DMS153 (cell line): Measurements from ENCODE around the gene RAD21L1.

Experiments used
- DNase-seq: peaks from one replicate; lab custom pipeline; 2025; lab: John Stamatoyannopoulos, UW

RAD21L1 gene

DNA sequence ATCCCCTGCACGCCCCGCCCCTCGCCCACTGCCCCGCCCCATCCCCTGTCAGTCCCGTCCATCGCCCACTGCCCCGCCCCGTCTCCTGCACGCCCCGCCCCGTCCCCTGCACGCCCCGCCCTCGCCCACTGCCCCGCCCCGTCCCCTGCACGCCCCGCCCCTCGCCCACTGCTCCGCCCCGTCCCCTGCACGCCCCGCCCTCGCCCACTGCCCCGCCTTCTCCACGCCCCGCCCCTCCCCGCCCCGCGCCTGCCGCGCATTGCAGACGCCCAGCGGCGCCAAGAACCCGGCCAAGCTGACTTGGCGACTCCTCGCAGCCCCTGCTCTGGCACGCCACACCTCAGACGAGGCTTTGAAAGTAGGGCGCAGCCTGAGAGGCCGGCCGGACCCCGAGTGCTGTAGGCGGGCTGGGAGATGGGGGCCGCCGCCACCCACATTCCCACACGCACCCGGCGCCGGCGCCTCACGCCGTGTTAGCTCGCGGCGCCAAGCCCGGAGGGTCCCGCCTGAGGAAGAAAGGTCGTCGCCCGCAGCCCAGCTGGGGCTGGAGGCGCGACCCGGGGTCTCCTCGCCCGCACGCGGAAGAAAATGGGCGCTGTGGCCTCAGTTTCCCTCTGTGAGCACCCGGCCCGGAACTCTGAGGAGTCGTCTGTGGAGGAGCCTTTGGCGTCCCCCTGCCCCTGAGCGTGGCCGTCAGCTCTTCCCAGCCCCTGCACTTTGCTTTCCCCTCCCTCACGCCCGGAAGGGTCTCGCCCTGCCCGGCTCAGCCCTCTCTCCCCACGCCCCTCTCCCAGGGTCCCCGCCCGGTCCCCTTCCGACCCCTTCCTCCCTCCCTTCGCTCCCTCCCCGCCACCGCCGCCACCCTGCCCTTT, at the start of gene RAD21L1:
TSS of gene RAD21L1 (plus strand) at position 262 of the 872 bp plus-strand sequence. CDS start 2,410 bp downstream, outside the sequence.
- no peak for DNase-seq

DNA sequence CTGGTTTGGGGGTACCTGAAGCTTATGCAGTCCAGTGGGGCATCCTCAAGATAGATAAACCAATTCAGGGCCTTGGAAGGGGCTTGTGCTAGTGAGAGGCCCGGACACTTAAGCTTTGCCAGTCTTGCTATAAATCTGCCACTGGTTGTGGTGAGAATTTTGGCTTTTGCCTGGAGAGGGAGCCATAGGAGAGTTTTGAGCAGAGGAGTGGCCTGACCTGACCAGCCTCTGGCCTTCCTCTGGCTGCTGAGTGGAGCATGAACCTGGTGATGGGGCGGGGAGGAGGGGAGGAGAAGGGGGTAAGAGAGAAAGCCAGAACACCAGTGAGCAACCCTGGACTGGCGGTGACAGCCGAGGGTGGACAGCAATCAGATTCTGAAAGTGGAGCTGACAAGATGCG, 48.2 kb upstream of the RAD21L1 start:
- DNase-seq: no peak

DNA sequence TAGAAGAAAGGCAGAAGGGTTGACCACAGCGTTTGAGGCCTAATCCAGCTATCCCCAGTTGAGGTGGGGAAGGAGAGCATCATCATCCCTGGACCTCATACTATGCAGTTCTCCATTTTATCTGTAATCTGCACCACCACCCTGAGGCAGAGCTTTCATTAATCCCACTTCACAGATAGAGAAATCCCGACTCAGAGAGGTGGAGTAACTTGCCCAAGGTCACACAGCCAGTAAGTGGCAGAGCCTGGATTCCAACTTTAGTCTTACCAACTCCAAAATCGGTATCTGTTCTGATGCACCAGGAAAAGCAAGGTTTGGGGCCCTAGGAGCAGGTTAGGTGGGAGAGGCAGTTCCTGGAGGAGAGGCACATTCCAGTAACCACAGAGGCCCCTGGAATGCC, 47.7 kb upstream of the RAD21L1 start:
- no peak for DNase-seq

DNA sequence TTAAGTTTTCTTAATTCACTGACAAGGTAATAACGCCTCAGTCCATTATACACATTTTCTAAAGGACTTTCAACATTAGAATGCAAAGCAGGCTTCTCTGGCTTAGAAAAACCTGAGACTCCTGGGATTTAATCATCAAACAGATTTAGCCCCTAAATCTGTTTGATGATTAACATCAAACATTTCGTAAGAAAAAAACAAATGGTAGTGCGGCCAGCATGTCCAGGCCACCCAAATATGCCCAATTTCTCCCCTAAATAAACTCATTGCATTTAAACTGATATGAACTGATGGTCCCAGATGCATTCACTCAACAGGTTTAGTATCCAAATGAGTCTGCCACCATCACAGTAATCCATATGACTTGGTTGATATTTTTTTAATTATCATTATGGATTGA, 47.2 kb upstream of the RAD21L1 start:
- no peak for DNase-seq

DNA sequence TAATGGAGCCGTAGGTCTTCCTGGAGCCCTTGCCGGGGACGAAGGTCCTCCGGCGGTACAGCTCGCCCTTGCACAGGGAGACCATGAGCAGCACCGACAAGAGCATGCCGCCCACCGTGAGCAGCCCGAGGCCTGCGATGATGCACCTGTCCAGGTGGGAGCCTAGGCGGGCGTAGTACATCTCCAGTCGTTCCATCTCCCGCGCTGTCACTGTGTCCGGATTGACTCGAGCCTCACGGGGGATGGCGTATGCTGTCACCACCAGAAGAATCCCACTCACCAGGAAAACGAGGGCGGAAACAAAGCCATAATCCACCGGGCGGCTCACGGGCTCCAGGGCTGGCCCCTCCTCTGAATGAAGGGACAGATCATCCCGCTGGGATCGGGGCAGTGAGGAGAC, 44.9 kb upstream of the RAD21L1 start:
- DNase-seq: no peak

DNA sequence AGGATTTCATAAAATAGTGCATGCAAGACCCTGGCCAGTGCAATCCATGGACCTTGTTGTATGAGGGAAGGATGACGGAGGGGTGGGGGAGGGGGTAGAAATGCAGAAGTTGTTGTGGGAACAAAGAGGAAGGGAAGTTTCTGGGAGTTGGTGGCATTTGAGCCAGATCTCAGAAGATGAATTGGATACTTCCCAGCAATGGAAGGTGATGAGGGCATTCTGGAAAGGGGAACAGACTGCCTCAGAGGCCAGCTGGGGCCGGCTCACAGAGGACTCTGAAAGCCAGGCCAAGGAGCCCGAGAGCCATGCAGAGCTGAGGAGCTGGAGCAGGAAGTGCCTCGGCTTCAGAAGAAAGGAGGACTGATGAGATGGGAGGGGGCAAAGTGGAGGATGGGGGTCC, 43.7 kb upstream of the RAD21L1 start:
- DNase-seq: no peak

DNA sequence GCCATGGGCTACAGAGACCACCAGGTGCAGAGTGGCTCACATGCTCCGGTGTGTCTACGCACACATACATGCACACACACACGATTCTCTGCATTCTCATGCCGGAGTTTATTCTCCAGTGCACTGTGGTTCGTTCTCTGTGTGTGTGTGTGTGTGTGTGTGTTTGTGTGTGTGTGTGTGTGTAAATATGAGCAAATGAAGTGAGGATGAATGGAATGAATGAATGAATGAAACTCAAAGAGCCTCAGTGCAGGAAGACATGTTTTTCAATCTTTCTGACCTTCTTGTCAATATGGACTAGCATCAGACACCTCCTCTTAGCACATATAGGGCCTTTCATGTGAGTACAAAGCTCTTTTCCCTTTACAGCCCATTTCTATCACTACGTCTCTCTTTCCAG, 42.7 kb upstream of the RAD21L1 start:
- no peak for DNase-seq

DNA sequence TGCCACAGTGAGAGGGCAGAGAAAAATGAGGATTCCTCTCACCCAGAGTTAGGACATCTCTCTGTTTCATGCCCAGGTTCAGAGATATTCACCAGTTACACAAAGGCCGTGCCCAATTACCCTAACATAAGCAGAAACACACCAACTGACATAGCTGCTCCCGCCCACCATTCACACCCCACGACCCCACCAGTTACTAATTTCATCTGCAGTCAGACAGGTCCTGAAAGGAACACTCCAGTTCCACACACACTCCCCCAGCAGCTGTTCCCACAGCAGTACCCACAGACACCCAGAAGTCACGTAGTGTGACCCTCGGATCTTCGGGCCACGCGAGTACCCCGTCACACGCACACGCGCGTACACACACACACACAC, 41.6 kb upstream of the RAD21L1 start:
- DNase-seq: no peak

DNA sequence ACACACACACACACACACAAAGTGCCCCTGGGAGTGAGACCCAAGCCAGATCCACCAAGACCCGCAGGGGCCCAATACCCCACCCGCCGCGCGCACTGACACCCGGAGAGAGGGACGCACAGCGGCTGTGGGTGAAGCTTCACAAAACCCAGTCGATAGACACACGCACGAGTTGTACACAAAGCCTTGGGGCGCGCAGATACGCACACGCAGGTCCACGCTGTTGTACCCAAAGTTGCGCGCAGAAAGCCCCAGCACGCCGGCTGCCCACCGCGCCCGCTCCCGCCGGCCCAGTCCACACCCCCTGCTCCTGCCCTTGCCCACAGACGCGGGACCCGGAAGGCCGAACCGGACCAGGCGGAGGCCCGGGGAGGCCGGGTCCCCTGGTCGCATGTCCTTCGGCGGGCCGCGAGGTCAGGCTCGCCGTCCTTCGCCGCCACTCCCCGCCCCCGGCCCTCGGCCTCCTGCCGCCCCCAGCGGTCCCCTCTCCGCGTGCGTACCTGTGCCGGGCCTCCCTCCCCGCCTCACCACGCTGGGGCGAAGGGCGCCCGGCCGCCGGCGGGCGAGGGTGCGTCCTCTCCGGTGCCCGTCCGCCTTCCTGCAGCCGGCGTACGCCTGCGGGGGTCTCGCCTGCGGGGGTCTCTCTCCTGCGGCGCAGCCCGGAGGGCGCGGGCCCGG, 41.1 kb upstream of the RAD21L1 start, which contains the start of gene TMEM74B:
TSS of gene TMEM74B (minus strand) at position 344 of the 678 bp plus-strand sequence. CDS start 1,180 bp downstream, outside the sequence.
- no peak for DNase-seq

DNA sequence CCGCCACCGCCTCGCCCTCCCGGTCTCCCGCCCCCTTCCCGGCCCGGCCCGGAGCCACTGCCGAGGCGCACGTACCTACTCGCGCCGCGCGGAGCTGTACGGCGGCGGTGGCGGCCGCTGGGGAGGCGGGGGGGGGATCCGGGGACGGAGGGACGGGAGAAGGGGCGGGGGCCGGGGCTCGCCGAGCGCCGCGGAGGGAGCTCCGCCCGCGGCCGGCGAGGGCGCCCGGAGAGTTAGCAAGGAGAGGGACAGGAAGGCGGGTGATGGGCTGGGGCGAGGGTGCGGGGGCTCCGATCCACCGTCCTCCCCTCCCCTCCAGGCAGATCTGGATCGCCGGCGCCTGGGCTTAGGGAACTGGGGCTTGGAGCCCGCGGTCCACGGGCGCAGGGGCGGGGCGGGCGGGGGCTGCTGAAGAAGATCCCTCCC, 40.5 kb upstream of the RAD21L1 start:
- DNase-seq: no peak

DNA sequence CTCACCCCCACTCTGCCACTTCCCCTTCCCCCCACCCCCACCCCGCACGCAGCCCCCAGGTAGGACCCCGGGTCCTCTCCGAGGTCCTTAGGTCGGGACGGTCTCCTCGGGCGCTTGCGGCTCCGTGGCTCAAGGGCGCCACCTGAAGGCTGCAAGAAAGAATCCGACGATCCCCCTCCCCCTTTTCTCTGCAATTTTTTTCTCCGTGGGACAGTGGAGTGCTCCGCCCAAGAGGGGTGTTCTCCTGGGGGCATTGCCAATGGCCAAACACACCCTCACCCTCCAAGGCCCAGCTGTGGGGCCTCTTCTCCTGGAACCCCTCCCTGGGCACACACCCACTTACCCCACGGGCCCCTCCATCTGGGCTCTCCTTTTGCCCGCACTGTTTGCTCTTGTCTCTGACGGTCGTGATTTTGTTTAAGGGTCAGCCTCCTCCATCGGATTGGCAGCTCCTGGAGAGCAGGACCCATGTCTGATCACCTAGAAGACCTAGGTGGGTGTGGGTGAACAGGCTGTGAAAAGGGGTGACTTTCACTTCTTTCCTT, 40.0 kb upstream of the RAD21L1 start:
- DNase-seq: peak; percentile 27

DNA sequence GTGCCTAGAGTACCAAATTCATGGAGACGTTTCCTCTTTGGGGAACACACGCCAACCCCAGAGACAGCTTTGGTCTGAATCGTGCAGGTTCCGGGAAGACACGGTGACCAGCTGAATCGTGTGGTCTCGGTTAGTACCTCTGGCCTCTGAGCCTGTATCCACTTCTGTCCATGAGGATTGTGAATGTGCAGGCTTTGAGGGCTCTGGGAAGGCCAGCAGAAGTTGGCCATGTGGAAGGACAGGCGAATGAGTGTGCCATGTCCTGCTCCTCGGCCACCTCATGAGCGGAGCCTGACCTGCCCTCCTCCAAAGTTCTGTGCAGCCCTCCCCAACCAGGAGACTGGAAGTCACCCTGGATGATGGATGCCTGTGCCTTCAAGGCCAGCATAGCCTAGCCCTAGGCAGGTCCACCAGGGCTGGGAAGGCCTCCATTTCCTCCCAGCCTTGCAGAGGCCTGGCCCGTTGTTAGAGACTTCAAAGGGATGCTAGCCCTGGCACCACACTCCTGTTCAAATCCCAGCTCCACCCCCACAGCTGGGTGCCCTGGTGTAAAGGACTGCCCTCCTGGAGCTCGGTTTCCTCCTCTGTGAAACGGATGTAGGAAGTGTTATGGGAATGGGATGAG, 39.4 kb upstream of the RAD21L1 start:
- DNase-seq: no peak

DNA sequence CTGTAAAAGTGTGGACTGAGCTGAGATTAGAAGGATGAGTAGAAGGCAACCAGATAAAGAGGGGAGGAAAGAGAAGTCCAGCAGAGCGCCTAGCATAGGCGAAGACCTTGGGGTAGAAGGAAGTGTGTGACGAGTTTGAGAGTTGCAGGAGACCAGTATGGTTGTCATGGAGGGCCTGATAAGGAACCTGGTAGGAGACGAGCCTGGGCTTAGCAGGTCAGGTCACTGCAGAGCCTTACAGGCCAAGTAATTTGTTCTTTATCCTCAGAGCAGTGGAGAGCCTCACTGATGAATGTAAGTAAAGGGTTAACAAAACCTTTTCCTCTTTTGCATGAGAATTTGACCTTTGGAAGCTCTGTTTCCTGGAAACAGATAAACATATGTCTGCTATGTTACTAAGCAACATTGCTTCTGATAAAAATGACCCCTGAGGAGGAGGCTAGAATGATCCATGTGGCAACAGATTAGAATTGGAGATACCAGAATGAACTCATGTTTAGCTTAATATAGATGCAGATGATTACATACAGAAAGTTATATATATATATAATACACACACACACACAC, 38.2 kb upstream of the RAD21L1 start:
- no peak for DNase-seq

DNA sequence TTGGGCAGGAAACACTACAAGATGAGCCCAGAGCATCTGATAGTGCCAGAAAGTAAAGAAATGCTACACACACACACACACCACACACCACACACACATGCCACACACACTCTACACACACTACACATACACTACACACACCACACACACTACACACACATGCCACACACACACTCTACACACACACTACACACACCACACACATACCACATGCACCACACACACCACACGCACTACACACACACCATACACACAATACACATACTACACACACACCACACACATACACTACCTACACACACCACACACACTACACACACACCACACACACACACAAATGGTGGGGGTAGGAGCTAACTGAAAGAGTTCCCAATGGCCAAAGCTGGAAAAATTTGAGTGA, 37.5 kb upstream of the RAD21L1 start:
- DNase-seq: no peak

DNA sequence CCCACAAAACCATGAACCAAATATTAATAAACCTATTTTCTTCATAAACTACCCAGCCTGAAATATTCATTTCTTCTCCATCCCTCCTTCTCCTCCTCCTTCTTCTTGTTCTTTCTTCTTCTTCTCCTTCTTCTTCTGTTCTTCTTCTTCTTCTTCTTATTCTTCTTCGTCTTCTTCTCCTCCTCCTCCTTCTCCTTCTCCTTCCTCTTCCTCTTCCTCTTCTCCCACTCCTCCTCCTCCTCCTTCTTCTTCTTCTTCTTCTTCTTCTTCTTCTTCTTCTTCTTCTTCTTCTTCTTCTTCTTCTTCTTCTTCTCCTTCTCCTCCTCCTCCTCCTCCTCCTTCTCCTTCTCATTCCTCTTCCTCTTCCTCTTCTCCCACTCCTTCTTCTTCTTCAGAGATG, 36.0 kb upstream of the RAD21L1 start:
- DNase-seq: no peak

DNA sequence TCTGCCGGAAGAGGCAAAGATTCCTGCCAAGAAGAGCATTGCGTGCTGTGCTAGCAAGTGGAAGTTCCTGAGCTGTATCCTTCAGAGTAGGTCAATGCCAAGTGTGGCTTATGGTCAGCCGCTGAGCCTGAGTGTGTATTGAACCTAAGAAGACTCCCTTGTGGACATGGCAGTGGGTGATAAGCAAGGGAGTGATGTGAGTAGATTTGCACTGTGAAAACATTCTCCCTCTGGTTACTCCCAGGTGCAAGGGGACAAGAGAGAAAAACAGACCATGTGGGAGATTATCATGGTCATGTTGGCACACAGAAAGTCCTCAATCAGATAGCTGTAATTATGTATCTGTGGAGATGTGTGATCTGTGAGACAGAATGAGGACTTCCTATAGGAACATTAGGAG, 35.0 kb upstream of the RAD21L1 start:
- DNase-seq: no peak

DNA sequence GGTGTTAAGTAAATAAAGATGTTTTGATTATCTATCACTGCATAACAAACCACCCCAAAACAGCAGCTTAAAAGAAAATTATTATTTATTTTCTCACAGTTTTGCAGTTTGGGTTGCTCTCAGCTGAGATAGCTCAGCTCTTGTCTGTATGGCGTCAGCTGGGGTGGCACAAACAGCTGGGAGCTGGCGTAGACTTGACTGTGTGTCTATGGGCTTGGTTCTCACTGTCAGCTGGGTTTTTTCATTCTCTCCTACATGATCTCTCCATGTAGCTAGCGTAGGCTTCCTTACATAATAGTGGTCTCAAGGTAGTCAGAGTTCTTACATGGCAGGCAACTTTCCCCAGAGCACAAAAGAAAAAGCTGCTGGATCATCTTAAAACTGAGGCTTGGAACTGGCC, 34.5 kb upstream of the RAD21L1 start:
- DNase-seq: no peak

DNA sequence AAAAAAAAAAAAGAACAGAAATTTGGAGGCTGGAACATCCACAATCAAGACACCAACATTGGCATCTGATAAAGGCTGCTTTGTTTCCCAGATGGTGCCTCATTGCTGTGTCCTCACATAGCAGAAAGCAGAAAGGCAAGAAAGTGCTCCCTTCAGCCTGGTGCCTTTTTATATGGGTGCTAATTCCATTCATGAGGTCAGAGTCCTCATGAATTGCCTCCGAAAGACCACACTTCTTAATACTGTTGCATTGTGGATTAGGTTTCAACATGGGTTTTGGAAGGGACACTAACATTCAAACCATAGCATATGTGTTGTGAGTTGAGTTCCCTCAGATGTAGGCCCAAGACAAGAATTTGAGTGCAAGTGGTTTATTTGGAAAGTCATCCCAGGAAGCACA, 30.6 kb upstream of the RAD21L1 start:
- no peak for DNase-seq

DNA sequence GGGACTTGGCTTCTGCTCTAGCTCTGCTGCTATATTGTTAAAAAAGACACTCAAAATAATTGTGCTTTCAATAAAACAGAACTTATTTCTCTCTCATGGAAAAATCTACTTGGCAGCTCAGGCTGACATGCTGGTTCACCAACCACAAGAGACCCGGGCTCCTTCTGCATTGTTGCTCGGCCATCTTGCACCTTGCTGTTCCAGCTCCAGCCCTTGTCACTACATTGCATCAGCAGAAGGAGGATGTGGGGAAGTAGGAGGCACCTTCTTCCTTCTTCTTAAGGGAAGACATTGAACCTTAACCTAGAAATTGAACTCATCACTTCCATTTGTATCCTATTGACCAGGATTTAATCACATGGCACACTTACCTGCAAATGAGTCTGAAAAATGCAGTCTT, 29.2 kb upstream of the RAD21L1 start:
- no peak for DNase-seq

DNA sequence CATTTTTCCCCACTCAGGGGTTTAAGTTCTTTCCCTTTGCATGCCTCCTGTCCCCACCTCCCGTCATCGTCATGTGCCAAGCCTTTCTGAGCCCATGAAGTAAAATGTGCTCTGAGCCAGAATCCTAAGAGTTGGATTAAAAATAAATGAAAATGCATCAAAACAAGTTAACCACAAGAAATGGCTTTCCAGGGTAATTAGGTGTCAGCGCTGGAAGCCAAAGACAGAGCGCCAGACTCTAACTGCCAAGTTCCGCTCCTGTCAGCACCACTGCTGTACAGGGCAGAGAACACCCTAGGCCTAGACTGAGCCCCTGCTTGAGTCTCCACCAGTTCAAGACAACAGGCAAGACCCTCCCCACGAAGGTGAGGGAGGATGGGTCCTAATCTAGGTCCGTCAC, 28.0 kb upstream of the RAD21L1 start:
- DNase-seq: no peak

DNA sequence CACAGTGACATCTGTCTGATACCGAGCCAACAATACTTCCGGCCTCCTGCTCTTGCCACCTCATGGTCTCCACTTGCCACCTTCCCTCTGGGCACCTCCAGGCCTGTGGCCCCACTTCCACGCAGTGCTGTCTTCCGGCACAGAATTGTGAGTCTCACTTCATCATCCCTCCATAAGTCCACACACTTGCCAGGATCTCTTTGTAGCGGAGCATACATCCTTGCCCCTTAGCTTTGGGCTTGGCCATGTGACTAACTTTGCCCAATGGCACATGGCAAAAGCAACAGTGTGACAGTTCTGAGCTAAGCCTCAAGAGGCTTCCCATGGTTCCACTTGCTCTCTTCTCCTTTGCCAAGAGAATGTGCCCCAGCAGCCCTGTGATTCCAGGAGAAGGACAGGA, 27.1 kb upstream of the RAD21L1 start:
- no peak for DNase-seq

DNA sequence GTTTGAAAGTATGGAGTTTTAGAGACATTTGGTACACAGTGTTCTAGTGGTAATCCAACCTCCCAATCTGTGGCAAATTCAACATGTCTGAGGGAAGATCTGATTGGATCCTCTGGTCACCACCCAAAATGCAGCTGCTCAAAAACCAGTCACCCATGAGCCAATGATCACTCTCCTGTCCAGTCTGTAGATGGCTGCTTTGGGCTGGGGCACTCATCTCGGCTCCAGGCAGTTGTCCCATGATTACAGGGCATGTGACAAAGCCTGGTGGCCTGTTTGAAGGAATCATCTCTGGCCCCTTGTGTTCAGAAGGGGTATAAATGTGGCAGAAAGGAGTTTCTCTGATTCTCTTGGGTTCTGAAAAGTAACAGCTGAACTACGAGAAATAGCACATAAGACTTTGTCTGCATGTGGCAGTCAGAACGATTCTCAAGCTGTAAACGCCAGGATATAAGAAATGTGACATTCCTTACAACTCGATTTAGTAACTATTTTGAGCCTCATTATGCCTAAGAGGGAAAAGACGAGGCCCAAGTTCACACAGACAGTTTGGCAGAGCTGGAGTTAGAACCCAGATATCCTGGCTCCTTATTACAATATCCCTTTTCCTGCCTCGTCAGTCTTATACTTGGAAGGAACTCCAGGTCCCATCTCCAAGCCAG, 26.5 kb upstream of the RAD21L1 start:
- DNase-seq: no peak
